CD4-positive, alpha-beta T cell treated with Interleukin-4 for 4 hours (primary cell): ENCODE data around the gene ITGB2.

Source experiments
- DNase-seq: peaks from one replicate; pipeline ENCODE4 v3.0.0-alpha.2; 2020

Gene ITGB2

DNA sequence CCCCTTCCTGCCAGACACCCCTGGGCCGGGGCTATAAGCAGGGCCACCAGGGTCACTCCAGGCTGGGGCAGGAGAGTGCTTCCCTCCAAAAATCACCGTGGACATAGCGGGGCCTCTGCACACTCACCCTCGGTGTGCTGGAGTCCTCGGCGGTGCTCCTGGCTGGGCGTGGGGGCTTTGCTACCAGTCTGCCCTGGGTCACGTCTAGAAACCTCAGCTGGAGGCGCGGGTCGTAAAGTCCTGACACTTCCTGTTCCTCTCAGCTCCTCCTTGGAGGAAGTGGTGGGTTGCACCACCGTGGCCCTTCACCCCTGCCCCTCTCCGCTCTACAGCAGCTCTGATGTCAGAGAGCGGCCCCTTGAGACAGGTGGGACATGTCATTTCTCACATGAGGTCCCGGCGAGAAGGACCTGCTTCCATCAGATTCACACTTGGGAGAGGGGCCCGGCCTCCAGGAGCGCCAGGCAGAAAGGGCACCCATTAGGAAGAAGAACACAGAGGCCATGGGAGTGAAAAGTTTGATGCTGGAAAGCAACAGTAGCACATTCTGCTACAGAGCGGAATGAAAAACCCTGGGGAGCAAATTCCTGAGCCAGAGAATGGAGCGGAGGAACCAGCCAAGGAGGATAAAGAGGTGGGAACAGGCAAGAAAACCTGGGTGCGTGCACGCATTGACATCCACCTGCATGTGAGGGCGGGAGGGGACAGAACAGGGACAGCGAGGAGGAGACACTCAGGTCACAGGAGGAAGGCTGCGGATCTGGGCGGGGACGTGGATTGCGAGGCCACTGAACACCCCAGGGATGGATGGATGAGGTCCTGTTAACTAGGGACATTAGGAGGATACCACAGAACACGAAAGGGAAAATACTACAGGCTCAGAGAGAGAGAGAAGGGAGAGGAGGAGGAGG lies at the start of gene ITGB2:
Gene ITGB2, minus strand, starts transcription at position 206 of the 911 bp plus-strand sequence. CDS start 10,117 bp downstream, outside the sequence.
- peak; percentile 59 for DNase-seq

GRCh38 chr21:44969931-44970755 lies 49.4 kb upstream of the ITGB2 start:
- no peak for DNase-seq

- DNase-seq, result no peak
Observed at GRCh38 chr21:44969066-44969670, 48.5 kb upstream of the ITGB2 start.

DNA sequence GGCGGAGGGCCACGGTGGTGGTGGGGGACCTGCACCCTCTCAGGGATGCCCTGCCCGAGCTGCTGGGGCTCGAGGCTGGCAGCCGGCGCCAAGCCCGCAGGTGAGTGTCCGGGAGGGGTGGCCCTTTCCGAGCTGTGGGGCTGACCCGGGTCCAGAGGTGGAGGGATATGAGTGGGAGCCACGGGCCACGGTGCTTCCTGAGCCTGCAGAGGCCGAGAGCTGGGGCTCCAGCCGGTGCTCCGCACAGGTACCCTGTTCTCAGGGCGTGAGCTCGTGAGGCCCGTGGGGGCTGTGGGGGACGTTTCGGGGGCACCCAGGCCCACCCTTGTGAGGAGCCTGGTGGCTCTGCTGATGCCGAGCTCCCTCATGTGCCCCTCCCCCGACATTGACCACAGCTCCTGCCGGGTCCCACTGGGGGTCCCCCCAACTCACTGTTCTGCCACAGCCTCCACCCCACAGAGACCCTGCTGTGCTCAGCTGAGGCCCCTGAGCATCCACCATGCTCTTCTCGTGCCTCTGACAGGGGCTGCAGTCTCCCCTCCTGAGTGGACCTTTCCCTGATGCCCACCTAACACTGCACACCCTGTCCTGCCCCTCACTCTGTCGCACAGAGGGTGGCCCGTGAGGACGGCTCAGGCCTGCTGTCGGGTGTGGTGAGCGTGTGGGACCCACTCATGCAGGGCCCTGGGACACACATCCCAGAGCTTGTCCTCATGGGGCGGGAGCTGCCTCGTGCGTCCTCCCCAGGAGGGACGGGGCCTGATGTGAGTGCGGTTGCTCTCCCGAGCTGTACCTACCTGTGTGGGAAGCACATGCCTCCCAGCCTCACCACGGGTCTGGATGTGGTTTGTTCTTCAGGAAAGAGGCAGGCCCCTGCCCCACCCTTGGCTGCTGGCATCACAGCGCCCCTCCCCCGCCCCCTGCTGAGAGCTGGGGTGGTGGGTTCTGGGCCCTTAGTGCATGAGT lies 46.7 kb upstream of the ITGB2 start:
- no peak for DNase-seq

DNA sequence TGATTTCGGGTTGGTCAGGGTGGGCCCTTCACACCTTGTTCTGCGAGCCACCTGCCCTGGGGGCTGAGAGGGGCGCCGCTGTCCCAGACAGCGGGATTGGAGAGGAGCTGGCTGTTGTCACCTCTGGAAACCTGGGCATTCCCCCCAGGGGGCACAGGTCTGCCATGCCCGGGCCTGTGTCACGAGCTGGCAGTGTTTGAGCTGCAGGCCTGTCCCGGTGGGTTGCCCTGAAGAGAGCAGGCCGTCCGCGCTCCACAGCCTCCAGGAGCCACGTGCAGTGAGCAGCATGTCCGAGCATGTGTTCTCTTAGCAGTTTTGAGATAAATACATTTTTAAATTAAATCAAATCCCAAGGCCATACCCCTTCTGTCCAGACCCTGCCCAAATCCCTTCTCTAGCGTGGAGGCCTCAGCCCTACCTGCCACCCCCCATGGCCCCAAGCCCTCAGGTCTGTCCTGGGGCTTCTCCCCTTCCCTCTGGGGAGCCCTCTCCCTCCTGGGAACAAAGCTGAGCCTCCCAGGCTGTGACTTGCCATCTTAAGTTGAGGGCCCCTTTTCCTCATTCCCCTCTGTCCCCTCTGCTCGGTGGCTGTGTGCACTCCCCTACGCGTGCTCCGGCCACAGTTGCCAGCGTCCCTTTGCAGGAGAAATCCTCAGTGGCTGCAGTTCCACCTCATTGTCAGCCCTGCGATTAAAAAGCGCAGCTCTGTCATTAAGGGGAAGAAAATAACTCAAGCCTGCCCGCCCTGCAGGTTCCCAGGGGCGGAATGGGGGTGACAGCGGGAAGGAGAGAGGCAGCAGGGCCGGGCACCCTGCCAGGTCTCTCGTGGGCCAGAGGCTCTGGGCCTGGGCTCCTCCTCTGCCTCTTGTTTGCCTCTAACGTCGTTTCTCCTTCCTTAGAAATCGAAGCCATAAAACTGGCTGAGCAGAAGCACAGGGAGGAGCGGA lies 45.7 kb upstream of the ITGB2 start:
- DNase-seq, result no peak

- peak; percentile 17 for DNase-seq
Observed at GRCh38 chr21:44965251-44966022, 44.7 kb upstream of the ITGB2 start.

DNA sequence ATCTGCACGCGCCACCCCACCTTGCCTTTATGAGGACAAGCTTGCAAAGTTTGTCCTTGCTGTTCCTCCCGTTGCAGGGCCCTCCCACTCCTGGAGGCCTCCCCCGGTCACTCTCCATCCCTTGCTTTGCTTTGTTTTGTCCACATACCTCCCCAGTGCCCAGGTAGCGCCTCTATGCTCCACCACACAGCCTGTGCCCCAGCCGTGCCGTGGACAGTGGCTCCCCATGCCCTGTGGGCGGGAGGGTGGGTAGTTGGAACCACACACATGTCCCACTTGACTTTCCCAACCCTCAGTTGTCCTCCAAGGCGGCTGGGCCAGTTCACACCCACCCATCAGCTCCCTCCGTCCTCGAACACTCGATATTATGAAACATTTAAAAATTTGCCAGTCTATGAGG lies 43.7 kb upstream of the ITGB2 start:
- DNase-seq, result no peak

DNA sequence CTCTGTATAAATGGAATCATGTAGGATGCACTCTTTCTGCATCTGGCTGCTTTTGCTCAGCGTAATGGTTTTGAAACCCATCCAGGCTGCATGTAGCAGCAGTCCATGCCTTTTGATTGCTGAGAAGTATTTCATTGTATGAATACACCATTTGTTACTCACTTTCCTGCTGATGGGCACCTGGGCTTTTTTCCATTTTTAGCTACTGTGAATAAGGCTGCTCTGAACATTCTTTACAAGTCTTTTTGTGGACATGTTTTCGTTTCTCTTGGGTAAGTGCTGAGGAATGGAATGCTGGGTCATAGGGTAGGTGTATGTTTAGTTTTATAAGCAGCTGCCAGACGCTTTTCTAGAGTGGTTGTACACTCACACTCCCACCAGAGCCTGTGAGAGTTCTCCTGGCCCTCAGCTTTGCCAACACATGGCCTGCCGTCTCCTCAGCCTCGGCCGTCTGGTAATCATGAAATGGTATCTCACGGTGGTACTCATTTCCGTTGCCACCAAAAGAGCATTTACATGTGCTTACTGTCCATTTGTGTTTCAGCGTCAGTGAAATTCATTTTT lies 41.8 kb upstream of the ITGB2 start:
- no peak for DNase-seq

- DNase-seq, result no peak
Observed at GRCh38 chr21:44960141-44961092, 39.7 kb upstream of the ITGB2 start.

DNA sequence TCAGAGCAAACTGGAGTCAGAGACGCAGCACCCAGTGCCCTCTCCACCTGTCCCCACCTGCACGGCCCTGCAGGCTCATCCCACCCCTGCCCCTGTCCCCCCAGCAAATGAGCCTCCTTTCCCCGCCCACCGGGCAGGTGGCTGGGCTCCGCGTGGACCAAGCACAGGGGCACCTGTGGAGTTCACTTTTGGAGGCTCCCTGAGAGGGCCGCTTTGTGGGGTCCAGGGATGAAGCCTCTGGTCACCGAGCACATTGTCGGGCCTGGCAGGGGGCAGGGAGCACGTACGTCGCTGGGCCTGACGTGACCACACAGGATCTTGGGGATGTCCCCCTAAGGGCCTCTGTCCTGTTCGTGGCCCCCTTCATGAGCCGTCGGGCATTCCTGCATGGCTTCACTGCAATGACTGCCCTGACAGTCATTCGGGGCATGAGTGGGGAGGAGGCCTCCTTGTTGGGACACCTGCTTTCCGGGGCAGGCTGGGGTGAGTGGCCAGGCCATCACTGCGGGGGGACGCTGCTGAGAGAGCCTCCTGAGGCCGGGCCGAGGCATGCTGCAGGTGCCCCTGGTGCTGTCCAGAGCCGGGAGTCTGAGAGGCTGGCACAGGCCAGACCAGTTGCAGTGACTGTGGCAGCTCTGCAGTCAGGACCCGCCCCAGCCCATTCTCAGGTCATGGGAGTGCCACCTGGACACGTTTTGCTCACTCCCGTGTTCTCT lies 38.8 kb upstream of the ITGB2 start:
- no peak for DNase-seq

GRCh38 chr21:44958471-44959191 lies 37.9 kb upstream of the ITGB2 start:
- DNase-seq, result no peak

- no peak for DNase-seq
Observed at GRCh38 chr21:44957901-44958451, 37.3 kb upstream of the ITGB2 start.

GRCh38 chr21:44957047-44957831 lies 36.5 kb upstream of the ITGB2 start:
- no peak for DNase-seq

DNA sequence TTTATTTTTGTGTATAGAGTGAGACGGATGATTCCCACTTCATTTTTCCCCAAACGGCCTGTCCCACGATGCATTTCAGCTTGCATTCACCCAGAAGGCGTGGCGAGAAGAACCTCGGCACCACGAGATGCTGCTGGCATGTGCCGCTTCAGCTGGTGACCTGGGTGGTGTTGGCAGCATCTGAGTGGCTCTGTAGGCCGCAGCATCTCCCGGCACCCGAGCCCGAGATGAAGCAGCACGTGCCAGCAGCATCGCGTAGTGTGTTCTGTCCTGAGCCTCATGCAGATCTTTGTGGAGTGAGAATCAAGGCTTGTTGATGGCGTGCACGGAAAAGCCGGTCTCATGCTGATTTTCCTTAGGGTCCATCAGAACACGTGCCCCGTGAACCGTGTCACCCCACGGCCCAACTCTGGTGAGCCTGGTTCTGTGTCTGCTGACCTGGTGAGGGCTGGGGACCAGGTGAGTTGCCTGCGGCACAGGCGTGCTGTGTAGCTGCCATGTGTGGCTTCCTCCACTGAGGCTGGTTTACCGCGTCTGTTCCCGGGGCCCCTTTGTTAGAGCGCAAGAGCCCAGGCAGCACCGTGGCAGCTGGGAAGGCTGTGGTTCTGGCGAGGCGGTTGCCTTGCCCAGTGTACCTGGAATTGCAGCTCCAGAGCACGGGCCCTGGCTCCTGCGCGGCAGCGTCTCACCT lies 35.8 kb upstream of the ITGB2 start:
- DNase-seq, result no peak

GRCh38 chr21:44955798-44956175 lies 35.1 kb upstream of the ITGB2 start:
- no peak for DNase-seq
